Adrenal gland (tissue), 5 donors: ENCODE results near the gene MALT1.

Experiments
- POLR2A ChIP-seq, 2 donors: fragments of 450-650 bp; IDR thresholded peaks; one replicate each; pipeline ENCODE4 v1.6.1; 2017; ENCODE audit warnings: antibody characterized with exemption in 2 of 2, mild to moderate bottlenecking in 2 of 2, moderate library complexity in 1 of 2
- TF ChIP-seq, protein P1 (sequence below), 6 experiments: fragments of 450-650 bp in 4 of 6; fragments of 200-600 bp in 2 of 6; sonication (generic) in 1 of 6; IDR thresholded peaks; 1 replicate in 5 of 6; 2 replicates in 1 of 6; pipeline versions ENCODE4 v1.5.1 to v1.8.0; 2016 to 2021; ENCODE audit warnings: antibody characterized with exemption in 6 of 6, mild to moderate bottlenecking in 2 of 6, moderate library complexity in 1 of 6
- donor health status: DM: no; HTN: no; CAD: no.

DNA sequence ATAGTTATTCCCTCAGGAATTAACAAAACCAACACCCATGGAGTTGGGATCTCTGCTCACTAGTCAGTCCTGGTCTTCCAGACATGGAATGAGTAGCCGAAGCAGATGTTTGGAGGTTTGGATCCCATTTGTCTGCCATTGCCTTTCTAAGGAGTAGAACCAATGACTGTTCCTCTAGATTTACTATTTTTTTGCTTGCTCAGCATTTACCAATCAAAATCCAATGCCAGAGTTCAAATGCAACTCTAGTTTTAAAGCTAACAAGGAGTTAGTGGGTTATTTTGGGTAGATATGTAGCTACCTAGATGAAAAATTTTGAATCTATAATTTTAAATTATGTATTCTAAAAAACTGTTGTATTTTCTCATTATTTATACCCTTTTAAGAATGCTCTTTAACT lies 62.6 kb downstream of the MALT1 start:
- TF ChIP-seq, protein P1, sequence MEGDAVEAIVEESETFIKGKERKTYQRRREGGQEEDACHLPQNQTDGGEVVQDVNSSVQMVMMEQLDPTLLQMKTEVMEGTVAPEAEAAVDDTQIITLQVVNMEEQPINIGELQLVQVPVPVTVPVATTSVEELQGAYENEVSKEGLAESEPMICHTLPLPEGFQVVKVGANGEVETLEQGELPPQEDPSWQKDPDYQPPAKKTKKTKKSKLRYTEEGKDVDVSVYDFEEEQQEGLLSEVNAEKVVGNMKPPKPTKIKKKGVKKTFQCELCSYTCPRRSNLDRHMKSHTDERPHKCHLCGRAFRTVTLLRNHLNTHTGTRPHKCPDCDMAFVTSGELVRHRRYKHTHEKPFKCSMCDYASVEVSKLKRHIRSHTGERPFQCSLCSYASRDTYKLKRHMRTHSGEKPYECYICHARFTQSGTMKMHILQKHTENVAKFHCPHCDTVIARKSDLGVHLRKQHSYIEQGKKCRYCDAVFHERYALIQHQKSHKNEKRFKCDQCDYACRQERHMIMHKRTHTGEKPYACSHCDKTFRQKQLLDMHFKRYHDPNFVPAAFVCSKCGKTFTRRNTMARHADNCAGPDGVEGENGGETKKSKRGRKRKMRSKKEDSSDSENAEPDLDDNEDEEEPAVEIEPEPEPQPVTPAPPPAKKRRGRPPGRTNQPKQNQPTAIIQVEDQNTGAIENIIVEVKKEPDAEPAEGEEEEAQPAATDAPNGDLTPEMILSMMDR (IDR thresholded peaks at IDR 0.05) = no peak
- no peak for TF ChIP-seq POLR2A (IDR thresholded peaks at IDR 0.05)
